Measurements from ENCODE around the gene IKZF1.

Gene IKZF1

DNA sequence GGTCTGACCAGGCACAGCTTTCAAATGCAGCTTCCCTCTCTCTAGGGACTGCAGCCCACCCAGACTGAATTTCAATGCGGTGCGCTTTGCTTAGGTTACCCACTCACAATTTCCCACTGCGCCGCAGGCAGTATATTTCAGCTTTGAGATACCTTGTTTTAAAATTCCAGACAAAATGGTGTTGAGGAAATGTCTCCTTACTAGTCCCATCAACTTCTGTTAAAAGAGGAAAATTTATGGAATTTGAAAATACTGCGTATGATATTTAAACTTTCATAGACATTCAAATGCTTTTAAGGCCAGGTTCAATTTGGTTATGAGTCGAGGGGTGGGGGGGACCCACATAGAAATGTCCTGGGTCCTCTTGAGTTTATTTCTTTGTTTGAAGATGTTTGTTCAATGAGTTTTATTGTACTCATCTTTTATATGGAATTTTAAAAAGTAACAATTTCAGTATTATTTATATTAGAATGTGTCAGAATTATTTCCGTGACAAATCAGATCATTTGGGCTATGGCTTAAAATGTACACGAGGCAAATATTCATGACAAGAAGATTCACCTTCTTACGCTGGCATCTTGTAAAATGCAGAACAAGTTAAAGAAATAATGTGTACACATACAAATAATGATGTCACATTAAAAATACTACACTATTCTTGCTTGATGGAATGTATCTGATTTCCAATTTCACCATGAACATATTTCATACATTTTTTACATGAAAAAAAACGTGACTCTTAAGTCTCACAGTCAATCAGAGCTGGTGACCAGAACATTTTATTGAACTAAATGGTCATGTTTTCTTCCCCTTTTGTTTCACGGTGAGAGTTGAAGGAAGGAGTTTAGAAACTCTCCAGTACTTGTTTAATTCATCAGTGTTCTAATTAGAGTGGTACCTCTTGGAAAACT lies 1.3 kb downstream of the IKZF1 start:
- no peak for DNase-seq
- intact Hi-C loops (cut with DNase I) = no loop called here

DNA sequence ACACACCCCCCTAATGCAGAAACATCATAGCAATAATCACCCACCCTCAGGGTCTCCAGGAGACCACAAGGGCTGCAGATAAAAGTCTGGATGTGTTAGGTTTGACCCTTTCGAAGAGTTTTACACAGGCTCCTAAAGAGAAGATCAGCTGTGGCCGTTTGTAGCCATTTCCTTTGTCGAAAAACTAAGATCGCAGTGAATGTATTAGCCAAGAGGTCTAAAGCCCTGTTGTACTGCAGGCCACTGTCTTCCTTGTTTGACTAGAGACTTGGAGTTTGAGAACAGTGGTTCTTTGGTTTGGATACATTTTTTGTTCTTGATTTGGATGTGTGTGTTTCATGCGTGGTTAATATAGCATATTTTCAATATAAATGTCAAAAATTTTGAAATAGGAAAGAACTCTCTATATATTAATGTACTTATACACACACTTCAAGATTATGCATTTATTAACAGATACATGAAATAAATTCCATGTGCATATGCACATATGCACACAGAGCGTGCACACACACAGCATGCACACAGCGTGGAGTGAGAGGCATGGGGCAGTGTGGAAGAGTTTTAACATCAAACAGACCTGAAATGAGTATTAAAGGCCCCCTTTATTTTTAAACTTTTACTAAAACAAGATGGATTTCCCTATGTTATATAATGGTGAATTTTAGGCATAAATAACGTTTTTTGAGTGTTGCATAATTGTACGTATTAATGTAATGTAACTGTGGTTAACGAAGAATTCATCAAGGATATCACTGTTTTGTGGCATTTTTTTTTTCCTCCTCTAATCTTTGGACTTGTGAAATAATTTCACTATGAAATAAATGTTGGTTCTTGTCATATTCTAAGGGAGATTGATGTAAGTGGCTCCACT lies 2.2 kb downstream of the IKZF1 start:
- DNase-seq = no peak
- intact Hi-C loops (cut with DNase I) = no loop called here

DNA sequence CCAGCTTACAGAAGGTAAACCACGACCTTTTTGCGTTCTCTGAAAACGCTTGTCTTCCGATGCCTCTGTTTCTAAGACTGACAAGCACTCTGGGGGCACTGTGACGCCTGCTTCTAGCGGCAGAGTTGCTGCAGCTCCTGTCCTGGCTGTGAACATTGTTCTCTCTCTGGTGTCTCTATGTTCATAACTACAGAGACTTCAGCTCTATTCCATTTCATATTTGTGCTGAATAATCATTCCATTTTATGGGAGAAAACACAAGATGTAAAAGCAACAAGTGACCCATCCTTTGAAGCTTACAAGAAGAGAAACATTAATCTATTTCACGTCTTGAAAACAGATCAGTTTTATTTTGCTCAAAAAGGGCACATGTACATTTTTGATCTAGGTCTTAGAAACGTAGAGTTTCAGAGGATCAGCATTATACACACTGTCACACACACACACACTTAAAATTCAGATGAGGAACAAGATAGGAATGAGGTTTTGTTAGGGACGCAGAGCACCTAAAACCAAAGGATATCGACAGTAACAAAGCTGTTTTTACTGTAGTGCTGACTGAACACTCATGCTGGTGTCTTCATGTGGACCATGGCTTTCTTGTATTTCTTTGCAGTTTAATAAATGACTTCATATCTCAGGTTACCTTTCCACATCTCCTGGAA lies 3.0 kb downstream of the IKZF1 start:
- intact Hi-C loops (cut with DNase I) = no loop called here
- DNase-seq = no peak

DNA sequence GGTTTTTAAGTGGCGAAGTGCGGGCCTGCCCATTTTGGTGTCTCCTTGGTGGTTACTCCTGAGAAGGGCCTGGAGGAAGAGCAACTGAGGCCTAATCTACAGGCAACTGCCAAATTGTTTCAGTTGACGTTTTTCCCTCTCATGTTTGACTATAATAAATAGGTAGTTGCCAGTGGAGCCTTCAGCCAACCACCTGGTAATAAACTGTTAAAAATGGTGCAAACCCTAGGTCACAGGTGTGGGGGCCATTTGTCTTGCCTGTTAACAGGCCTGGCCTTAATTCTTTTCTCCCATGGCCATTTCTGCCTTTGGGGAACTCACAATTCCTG lies 3.7 kb downstream of the IKZF1 start:
- no peak for DNase-seq
- intact Hi-C loops (cut with DNase I) = no loop called here

DNA sequence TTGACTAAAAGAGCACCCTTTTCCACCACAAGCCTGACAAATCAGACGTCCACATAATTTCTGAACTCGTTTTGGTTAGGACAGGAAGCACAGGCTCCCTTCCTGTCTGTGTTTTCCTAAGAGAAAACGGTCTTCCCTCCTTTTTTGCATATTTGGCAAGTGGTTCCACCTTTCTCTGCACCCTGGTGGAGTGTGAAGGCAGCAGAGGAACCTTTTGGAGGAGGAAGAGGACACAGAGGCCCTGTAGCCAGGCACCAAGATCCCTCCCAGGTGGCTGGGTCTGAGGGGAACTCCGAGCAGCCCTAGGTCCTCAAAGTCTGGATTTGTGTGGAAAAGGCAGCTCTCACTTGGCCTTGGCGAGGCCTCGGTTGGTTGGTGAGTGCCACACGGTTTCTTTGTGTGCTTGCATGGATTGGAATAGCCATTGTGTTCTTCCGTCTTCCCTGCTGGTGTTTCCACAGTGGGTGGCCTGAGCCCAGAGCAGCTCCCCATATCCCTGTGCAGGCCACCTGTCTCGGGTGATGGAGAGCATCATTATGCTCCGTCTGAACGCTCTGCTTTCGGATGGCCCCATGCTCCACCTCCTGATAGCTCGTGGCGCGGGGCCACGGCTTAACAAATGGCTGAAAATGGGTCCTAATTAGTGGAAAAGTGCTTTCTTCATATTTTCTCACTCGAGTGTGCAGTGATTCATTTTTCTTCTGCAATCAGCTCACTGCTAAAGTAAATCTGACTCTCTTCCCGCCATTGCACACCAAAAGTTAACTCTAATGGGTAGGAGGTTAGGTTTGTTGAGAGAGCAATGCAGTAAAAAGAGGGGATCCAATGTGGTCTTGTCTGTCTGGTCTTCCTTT lies 4.2 kb downstream of the IKZF1 start:
- intact Hi-C loops (cut with DNase I) = no loop called here
- no peak for DNase-seq

DNA sequence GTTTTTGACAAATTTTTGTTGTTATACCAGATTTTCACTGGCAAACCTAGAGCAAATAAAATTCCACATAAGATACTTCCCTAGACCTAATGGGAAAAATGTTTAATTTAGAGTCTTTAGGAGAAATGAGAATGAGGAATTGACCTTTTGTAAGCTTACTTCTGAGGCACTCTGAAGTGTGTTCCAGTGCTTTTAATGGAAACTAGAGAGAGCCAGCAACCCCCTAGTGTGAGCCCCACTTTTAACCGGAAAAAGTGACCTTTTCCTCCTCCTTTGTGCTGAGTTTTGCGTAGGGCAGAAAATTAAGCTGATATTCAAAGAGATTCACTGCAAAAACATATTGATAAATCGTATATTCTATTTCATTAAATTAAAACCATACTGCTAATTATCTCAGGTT lies 5.2 kb downstream of the IKZF1 start:
- intact Hi-C loops (cut with DNase I) = no loop called here
- DNase-seq = no peak

DNA sequence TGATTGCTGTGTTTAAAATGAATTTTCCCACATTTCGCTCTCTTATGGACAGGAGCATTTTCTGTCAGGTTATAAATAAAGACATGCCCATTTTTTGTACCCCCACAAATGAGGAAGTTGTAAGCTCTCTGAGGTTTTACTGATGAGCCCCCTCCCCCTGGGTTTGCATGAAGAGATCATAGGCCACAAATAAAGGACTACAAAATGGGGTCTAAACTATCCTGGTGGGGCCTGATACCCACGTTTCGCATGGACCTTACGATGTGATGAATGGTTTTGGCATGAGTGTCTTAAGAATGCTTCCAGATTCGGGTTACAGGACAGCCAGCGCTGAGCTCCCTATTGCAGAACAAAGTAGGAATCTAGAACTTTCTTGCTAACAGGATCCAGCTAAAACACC lies 5.8 kb downstream of the IKZF1 start:
- DNase-seq = no peak
- intact Hi-C loops (cut with DNase I) = no loop called here

DNA sequence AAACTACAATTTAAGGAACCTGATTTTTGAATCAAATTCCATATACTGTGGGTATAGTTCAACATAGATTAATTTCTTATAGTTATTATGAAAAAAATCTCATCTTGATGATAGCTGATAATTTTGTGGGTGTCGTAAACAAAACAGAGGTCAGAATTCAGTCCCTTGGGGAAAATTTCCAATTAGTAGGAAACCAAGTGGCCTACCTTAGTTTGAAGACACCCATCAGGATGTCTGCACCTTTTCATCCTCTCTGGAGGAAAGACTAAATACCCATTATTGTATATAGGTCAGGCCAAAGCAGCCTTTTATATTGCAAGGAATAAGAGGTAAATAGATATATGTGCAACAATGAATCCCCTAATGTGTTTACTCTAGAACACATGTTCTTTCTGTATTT lies 6.4 kb downstream of the IKZF1 start:
- intact Hi-C loops (cut with DNase I) = no loop called here
- no peak for DNase-seq

DNA sequence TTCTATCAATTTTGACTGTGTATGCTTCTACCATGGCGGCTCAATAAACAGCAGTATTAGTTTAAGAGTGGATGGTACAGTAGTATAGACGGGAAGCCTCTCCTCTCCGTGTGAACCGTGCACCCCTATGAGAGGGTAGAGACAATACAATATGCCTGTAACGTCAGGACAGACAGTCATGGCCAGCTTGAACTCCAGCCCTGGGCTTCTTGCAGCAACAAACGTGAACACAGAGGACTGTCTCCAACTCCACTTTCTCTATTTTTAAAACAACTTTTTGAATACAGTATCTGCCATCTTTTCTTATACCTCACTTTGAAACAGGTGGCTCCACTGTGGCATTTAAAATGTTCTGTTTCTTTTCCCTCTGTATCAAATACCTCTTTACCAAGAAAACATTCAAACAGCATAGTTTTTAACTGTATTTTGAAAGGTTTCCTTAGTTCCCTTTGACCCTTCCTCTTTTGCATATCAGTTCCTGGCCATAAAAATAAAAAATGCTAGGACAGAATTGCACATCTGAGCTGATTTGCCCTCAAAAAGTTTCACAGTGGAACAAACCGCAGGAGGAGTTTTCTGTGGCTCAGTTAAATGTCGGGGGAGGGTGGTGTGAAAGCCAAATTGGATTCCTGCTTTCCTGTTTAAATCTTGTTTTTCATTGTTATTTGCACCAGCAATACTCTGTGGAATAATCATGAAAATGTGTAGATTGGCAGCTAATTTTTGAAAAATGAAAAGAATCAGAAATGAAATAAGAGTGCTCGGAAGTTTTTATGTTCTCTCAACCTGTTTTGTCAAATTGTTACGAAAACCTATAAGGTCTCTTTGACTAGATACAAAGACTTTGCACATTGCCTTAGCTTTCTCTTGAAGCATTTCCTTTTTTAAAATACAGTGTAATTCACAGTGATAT lies 8.0 kb downstream of the IKZF1 start:
- intact Hi-C loops (cut with DNase I) = no loop called here
- no peak for DNase-seq

DNA sequence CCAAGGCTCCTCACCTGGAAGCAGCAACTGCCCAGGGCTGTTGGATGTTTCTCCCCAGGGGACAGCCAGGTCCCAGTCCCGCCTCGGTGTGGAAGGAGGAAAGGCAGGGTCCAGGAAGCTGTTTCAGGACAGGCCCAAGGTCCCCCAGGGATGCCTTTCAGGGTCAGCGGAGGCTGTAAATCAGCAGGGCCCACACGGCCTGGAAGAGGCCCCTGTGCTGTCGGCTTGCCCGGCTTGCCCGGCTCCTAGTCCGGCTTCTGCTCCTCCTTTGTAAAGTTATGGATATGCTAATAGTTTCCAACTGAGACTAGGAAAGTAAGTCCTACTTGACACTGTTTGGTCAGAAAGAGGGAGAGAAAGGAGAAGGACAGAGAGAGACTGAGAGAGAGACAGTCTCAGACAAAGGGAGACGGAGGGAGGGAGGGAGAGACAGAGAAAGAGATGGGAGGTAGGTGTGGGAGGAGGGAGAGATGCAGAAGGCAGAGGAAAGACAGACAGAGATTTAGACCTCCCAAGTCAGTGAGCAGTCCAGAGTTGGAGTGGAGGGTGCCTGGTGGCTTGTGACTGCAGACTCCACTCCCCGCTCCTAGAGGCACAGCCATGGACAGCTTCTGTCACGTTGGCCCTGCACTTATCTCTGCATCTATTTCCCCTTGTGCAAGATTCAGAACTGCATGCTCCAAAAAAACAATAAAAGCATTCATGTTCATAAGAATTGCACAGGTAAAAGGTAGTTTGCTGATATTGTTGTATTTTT lies 10.5 kb downstream of the IKZF1 start:
- DNase-seq = no peak
- intact Hi-C loops (cut with DNase I) = no loop called here

DNA sequence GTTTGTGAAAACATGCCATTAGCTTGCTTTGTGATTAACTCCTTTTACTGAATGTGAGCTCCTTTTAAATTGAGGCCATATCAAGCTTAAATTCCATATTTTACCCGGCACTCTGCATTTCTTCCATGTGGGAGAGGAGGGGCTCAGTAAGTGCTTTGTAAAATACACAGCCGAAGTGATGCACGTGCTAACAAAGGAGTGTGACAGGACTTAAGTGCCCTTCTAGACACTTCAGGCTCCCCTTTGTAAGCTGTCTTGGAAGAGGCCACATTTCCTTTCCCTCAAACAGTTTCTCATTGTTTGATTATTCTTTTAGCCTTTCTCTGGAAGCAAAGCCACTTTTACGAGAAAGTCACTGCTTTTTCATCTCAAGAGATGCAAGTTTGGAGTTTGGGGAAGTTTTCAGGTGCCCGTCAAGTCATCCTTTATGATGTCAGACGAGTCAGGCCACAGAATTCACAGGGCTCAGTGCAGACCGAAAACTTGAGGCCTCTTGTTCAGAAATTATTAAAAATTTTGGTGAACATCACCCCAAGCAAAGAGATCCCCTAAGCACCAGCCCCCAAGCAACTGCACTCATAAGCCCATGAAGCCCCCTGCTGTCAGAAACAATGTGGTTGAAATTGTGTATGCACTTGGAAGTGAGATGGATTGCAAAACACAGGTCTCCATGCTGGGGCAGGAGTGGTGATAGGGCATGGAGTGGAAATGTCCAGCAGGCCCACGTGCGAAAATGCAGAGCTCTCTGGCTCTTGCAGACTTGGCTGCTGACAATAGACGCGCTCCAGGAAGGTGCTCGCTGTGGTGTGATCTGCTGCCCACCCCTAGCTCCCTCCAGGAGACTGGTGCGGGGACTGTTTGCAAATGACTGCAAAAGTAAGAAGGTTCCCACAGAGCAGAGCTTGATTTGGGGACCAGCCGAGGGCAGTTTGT lies 11.5 kb downstream of the IKZF1 start:
- DNase-seq = no peak
- intact Hi-C loops (cut with DNase I) = no loop called here

DNA sequence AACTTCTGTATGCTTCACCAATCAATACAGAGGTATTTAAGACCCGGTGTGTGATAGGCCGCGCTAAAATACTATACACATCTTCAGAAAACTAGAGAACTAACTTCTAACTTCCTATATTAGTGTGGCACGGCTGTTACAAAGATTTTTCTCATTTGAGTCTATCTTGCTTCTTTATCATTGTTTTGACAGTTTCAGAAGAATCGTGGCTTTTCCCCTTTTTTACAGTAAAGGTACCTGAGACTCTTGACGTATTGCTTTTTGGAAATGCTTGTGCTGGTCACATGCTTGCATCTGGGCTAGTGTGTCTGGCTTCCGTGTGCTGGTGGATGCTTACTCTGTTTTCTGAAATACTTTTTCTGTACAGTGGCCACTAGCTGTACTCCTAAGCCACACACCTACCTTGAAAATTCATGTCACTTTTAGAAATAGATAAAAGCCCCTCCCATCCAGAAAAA lies 12.7 kb downstream of the IKZF1 start:
- intact Hi-C loops (cut with DNase I) = no loop called here

DNA sequence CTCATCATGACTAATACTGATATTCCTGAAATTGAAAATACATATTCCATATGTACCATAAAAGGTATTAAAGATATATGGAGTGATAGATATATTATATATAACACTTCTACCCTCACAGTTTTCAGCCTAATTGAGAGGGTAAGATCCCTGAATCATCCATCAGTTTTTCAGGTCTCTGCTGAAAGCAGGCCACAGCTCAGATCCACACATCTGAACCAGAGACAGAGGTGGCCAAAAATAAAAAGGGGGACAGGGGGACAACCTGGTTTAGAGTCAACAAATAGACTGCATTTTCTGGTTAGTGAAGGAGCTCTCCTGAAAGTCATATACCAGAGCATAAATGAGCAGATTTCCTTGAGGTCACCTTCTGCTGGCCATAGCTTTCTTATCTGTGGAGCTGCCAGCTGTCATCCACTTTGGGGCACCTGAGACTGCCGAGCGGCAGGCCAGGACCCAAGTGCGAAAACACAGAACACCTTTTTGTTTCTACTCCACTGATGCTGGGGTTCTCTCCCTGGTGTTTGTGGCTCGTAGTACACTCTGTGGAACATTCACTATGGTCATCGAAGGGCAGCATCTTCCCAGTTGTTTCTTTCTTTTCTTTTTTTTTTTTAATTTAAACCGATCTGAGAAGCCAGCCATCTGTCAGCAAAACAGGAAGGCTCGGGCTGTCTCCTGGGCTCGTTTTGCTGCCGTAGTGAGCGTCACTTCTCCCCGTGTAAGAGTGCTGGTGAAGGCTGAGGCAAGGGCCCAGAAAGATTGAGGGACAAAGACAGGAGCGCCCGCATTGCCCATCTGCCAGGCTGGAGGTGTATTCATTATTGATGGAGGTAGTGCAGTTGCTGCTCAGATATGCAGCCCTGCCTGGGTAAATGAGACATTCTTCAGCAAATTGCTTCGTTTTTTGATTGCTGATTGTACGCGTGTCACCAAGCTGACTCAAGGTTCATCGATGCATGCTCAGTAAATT lies 13.5 kb downstream of the IKZF1 start:
- intact Hi-C loops (cut with DNase I) = no loop called here
- DNase-seq = no peak

More for the DNA sequence above, 12.7 kb downstream of the IKZF1 start:
- no peak for DNase-seq

DNA sequence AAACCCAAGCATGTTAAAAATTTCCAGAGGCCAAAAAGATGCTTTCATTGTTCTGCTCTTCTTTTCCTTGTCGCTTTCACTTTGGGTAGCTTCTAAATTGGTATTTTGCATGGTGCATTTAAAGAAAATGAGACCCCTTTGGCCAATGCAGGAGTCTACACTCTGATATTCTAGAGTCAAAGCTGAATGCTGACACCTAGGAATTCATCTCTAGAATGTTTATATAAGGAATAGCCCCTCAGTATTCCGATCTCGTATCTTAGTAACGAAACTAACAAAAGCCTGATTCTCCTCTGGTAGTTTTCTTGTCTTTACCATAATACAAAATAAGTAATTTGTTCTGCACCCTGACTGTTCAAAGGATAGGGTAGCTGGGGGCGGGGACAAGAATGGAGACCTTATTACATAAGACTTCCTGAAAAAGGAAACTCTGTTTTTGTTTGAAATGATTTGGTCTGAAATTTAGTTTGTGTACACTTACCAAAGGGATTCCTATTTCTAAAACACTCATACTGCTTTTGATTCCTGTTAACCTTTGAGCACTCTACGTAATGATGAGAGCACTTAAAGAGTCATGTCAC lies 17.1 kb downstream of the IKZF1 start:
- no peak for DNase-seq

DNA sequence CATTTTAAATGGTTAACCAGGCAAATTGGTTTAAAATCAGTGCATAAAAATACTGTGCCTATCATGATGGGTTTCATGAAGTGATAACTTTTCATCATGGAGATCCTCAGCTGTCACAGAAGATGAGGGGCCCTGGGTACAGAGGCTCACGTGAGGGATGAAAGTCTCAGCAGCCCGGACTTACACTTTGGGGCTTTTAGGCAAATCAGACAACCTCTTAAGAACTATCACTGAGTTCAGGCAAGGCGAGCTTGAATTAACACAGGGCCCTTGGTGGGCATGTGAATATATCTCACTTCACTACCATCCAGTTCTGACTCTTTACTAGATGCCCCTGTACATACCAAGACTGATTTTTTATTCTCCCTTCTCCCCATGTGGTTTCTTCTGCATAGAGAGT lies 19.6 kb downstream of the IKZF1 start:
- no peak for DNase-seq
- intact Hi-C loops (cut with DNase I) = no loop called here

More for the DNA sequence above, 17.1 kb downstream of the IKZF1 start:
- intact Hi-C loops (cut with DNase I) = no loop called here

All from head of caudate nucleus (tissue), 42 donors.